Stromal cell of bone marrow (primary cell): ENCODE results near the gene LSM3.

ENCODE experiments used
- DNase-seq: peaks from one replicate; pipeline ENCODE4 v3.0.0-alpha.2; 2012; ENCODE audit warnings: low read depth

The LSM3 gene

GRCh38 chr3:14143271-14144225 lies 35.1 kb upstream of the LSM3 start:
- DNase-seq = peak; percentile 81

- DNase-seq = peak; percentile 99
Observed at GRCh38 chr3:14144423-14145075, 34.1 kb upstream of the LSM3 start.

GRCh38 chr3:14145236-14145635 lies 33.4 kb upstream of the LSM3 start:
- DNase-seq = peak; percentile 23

DNA sequence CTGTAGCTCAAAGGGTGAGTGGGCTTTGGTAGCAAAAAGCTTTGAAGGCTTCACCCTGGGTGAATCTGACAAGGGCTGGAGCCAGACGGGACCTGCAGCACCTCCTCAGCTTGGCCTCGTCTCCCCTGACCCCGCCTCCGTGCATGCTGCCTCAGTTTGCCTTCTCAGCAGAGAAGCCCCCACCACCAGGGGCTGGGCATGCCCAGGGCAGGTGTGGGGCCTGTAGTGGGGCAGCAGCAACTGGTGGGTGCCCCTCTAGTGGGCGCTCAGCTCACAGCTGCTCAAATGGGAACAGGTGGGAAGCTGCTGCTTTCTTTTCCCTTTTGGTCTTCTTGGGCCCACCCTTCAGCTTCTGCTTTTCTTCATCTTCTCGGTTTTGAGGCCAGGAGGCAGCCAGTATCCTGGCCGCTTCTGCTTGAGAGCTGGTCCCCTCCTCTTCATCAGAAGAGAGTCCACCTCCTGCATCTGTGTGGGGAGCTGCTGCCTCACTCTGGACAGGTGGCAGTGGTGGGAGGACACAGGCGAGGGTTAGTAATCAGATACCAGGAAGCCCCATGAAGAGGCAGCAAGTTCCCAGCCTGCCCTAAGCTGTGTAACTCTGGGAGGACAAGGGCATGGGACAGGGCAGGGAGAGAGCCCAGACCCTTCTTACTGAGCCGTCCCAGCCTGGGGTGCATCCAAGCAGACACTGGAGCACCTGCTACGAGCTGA lies 32.8 kb upstream of the LSM3 start:
- DNase-seq = no peak

GRCh38 chr3:14146381-14147065 lies 32.1 kb upstream of the LSM3 start:
- no peak for DNase-seq

GRCh38 chr3:14147066-14147435 lies 31.6 kb upstream of the LSM3 start:
- DNase-seq = no peak

- no peak for DNase-seq
Observed at GRCh38 chr3:14147617-14148016, 31.0 kb upstream of the LSM3 start.

GRCh38 chr3:14148041-14148985 lies 30.3 kb upstream of the LSM3 start:
- DNase-seq = no peak

GRCh38 chr3:14150078-14150477 lies 28.5 kb upstream of the LSM3 start:
- DNase-seq = no peak

DNA sequence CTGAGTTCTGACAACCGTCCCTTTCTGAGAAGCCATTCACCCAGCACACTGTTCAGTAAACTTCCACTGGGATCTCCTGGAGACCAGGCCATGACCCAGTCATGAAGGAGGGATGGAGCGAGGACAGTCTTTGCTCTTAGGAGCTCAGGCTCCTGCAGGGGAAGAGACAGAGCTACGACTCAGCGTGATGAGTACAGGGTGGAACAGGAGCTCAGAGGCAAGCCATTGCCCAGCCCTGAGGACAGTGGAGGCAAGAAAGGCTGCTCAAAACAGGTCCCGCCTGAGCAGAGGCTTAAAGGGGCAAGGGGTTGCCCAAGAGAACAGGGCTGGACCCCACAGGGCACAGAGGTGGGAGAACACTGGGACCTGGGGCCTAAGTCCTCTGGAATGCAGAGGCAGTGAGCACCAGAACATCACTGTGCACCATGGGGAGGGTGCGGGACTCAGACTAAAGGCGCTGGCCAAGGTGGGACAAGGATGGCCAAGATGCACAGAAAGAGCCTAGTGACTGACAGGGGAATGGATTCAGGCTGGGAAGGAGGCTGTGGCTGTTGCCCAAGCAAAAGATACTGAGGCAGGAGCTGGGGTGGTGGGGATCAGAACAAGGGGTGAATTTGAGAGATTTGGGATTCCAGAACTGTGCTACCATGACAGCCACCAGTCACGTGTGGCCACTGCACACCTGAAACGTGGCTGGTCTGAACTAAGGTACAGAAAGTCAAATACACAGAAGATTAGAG lies 28.0 kb upstream of the LSM3 start:
- no peak for DNase-seq

- DNase-seq = no peak
Observed at GRCh38 chr3:14151471-14152083, 27.0 kb upstream of the LSM3 start.

- DNase-seq = no peak
Observed at GRCh38 chr3:14152233-14152962, 26.2 kb upstream of the LSM3 start.

GRCh38 chr3:14152963-14153355 lies 25.7 kb upstream of the LSM3 start:
- DNase-seq = no peak

DNA sequence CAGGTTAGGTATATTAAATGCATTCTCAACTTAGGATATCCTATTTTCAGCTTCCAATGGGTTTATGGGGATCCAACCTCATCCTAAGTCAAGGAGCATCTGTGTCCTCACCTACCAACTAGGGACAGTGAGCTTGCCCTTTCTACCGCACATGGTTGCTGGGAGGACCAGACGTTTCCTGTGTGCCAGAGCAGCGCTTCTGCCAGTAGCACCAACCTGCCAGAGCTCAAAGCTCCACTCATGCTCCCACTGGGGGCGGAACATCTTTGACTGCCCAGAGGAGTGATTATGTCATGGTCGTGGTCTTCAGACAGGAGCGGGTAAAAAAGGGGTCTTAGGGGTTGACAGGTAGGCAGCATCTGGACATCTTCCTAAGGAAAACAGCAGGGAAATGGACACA lies 25.0 kb upstream of the LSM3 start:
- DNase-seq = no peak

GRCh38 chr3:14154276-14154675 lies 24.3 kb upstream of the LSM3 start:
- DNase-seq = no peak

- no peak for DNase-seq
Observed at GRCh38 chr3:14154895-14155440, 23.6 kb upstream of the LSM3 start.

DNA sequence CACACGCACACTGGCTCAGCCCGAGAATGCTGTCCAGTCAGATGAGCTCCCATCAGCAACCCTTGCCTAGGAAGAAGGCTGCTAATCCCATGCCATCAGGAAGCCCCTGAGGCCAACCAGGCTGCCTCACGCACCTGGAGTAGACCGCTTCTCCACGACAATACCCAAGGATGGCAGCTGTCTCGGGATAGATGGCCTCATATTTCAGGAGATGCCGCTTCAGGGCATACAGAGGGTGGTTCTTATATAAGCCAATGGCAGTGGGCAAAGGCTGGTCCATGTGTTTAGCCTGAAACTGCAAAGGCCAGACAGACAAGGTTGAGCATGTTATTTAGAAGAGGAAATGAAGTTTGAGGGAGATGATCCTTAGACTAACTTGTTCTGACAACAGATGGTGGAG lies 22.4 kb upstream of the LSM3 start:
- no peak for DNase-seq

DNA sequence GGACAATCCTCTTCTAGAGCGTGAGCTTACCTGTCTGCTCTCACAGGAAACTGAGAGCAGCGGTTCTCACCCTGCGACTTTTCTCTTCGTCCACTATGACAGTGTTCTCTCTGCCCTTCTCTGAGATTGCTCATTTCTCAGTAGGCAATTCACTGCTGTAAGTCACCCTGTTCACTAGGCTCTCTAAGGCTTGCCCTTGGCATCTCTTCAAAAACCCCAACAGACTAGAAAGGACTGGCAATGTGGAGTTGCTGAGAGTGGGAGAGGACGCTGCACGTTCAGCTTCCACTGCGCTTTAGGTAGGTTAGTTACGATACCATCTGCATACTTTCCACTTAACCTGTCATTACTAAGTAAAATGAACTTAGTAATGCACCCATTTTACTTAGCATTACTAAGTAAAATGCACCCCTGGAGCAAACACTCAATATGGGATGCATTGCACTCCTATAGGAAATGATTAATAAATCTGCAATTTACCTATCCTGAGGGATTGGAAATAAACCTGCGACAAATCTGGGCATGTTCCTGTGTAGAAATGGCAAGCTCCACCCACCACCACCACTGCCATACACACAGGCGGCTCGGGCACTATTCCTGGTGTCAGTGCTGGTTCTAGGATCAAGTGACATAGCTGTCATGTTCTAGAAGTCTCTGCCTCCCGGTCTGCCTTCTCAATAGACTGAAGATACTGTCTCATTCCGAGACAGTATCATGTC lies 21.6 kb upstream of the LSM3 start:
- no peak for DNase-seq
